Measurements from ENCODE around the gene RHOJ. TPM values are rescaled to one million over a fixed set of nuclear protein-coding genes. Genes with fewer than 3 reads are reported as not detected.

RHOJ gene
- total RNA-seq, 1 experiment from 2014 or later, result not detected

DNA sequence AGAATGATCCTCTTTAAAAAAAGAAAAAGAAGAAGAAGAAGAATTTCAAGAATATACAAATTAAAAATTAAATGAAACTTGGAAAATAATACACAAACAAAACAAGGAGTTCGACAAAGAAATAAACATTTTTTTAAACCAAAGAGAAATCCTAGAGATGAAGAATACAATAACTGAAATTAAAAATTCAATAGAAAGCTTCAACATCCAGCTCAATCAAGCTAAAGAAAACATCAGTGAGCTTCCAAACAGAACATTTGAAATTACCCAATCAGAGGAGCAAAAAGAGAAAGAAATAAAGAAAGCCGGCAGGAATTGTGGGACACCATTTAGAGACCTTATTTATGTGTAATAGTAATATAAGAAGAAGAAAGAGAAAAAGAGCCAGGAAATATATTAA is 37.2 kb upstream of the RHOJ start:
- POLR2A ChIA-PET, result no interaction called here
- TF ChIP-seq EGR1 (IDR thresholded peaks at IDR 0.05; ENCODE audit: low read depth) (no peak), EZH2 (IDR thresholded peaks at IDR 0.05) (no peak), FOSL1 (IDR thresholded peaks at IDR 0.05; ENCODE audit: low read depth) (no peak), CEBPB (IDR thresholded peaks at IDR 0.05; ENCODE audit: low read depth) (no peak), CBX3 (IDR thresholded peaks at IDR 0.05; ENCODE audit: low read depth) (no peak), POLR2A (IDR thresholded peaks at IDR 0.05; ENCODE audit: borderline replicate concordance, extremely low read depth, insufficient read depth, insufficient read length) (no peak), ZFX (IDR thresholded peaks at IDR 0.05) (no peak), YY1 (IDR thresholded peaks at IDR 0.05; ENCODE audit: extremely low read depth, insufficient replicate concordance, low read depth, low read length) (no peak), SIN3A (IDR thresholded peaks at IDR 0.05; ENCODE audit: low read depth) (no peak), TCF7L2 (IDR thresholded peaks at IDR 0.05; ENCODE audit: borderline replicate concordance, extremely low read depth, insufficient read depth, insufficient read length) (no peak), EZH2phosphoT487 (IDR thresholded peaks at IDR 0.05; ENCODE audit: borderline replicate concordance) (no peak), ELF1 (IDR thresholded peaks at IDR 0.05; ENCODE audit: borderline replicate concordance, low read depth) (no peak), POLR2AphosphoS5 (IDR thresholded peaks at IDR 0.05; ENCODE audit: low read depth, low read length) (no peak), JUND (IDR thresholded peaks at IDR 0.05) (no peak), ZNF274 (IDR thresholded peaks at IDR 0.05; ENCODE audit: low read depth, low read length) (no peak), SRF (IDR thresholded peaks at IDR 0.05; ENCODE audit: low read depth) (no peak)
- TF ChIP-seq, protein P1, sequence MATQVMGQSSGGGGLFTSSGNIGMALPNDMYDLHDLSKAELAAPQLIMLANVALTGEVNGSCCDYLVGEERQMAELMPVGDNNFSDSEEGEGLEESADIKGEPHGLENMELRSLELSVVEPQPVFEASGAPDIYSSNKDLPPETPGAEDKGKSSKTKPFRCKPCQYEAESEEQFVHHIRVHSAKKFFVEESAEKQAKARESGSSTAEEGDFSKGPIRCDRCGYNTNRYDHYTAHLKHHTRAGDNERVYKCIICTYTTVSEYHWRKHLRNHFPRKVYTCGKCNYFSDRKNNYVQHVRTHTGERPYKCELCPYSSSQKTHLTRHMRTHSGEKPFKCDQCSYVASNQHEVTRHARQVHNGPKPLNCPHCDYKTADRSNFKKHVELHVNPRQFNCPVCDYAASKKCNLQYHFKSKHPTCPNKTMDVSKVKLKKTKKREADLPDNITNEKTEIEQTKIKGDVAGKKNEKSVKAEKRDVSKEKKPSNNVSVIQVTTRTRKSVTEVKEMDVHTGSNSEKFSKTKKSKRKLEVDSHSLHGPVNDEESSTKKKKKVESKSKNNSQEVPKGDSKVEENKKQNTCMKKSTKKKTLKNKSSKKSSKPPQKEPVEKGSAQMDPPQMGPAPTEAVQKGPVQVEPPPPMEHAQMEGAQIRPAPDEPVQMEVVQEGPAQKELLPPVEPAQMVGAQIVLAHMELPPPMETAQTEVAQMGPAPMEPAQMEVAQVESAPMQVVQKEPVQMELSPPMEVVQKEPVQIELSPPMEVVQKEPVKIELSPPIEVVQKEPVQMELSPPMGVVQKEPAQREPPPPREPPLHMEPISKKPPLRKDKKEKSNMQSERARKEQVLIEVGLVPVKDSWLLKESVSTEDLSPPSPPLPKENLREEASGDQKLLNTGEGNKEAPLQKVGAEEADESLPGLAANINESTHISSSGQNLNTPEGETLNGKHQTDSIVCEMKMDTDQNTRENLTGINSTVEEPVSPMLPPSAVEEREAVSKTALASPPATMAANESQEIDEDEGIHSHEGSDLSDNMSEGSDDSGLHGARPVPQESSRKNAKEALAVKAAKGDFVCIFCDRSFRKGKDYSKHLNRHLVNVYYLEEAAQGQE (IDR thresholded peaks at IDR 0.05; ENCODE audit: low read depth), result no peak
- TF ChIP-seq, protein P2, sequence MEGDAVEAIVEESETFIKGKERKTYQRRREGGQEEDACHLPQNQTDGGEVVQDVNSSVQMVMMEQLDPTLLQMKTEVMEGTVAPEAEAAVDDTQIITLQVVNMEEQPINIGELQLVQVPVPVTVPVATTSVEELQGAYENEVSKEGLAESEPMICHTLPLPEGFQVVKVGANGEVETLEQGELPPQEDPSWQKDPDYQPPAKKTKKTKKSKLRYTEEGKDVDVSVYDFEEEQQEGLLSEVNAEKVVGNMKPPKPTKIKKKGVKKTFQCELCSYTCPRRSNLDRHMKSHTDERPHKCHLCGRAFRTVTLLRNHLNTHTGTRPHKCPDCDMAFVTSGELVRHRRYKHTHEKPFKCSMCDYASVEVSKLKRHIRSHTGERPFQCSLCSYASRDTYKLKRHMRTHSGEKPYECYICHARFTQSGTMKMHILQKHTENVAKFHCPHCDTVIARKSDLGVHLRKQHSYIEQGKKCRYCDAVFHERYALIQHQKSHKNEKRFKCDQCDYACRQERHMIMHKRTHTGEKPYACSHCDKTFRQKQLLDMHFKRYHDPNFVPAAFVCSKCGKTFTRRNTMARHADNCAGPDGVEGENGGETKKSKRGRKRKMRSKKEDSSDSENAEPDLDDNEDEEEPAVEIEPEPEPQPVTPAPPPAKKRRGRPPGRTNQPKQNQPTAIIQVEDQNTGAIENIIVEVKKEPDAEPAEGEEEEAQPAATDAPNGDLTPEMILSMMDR (IDR thresholded peaks at IDR 0.05 in 2 of 3, conservative IDR thresholded peaks at IDR 0.05 in 1 of 3; ENCODE audit: borderline replicate concordance in 1 of 3, insufficient read depth in 1 of 3, low read depth in 2 of 3, low read length in 2 of 3), result no peak
- TF ChIP-seq, protein P3, sequence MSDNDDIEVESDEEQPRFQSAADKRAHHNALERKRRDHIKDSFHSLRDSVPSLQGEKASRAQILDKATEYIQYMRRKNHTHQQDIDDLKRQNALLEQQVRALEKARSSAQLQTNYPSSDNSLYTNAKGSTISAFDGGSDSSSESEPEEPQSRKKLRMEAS (IDR thresholded peaks at IDR 0.05), result no peak

More for the DNA sequence above, 37.2 kb upstream of the RHOJ start:
- ATAC-seq, result no peak
- no peak overlapping the region for H3K9ac ChIP-seq (ENCODE audit: low read length)
- intact Hi-C loops (cut with micrococcal nuclease), result no loop called here
- ChIA-PET CTCF (no interaction called here), RAD21 (ENCODE audit: low non-redundant PET in 1 of 2, low total read pairs in 2 of 2, uncharacterized antibody in 2 of 2, unreplicated experiment in 2 of 2) (no interaction called here)
- no peaks in the 10 kb centered on the region for H3K27me3 ChIP-seq (ENCODE audit: insufficient read depth, low read length)
- no peak overlapping the region for H3K27ac ChIP-seq (ENCODE audit: low read depth, low read length)
- no peak overlapping the region for H3K4me2 ChIP-seq (ENCODE audit: low read length)
- H3K79me2 ChIP-seq (ENCODE audit: insufficient read depth, low read length), result no peaks in the 10 kb centered on the region
- H3K36me3 ChIP-seq (ENCODE audit: control insufficient read depth in 1 of 2, insufficient read depth in 2 of 2, low read length in 2 of 2), result no peaks in the 10 kb centered on the region
- no peaks in the 10 kb centered on the region for H3K4me1 ChIP-seq (ENCODE audit: control insufficient read depth in 1 of 2, insufficient read depth in 2 of 2, low read length in 2 of 2)
- no peaks in the 10 kb centered on the region for H3K9me2 ChIP-seq (ENCODE audit: insufficient read depth)
- H4K20me1 ChIP-seq (ENCODE audit: insufficient read depth), result no peaks in the 10 kb centered on the region
- no peak overlapping the region for H3K4me3 ChIP-seq (replicated peaks in 1 of 2; ENCODE audit: low read depth in 1 of 2, low read length in 2 of 2)
- no TSS peak for BruUV-seq (replicated peaks)
- DNase-seq (ENCODE audit: low read depth, low spot score), result no peak
- H3K9me3 ChIP-seq (ENCODE audit: control insufficient read depth in 1 of 2, insufficient read depth in 1 of 2, low read depth in 1 of 2, low read length in 2 of 2), result no peaks in the 10 kb centered on the region
- H2AFZ ChIP-seq (ENCODE audit: low read depth, low read length, poor library complexity, severe bottlenecking), result no peak overlapping the region
